GM21390 (cell line): ENCODE results near the gene GRK7.

ENCODE experiments used
- ATAC-seq: cut with Tn5 transposase; IDR thresholded peaks from one replicate; pipeline ENCODE4 v1.9.1; 2021; ENCODE audit not compliant: unreplicated experiment

GRK7 gene

GRCh38 chr3:141763088-141763750 is at the start of gene GRK7:
Gene GRK7 (plus strand): TSS chr3:141763408. CDS start chr3:141778285, 14,877 bp downstream.
- ATAC-seq = no peak

DNA sequence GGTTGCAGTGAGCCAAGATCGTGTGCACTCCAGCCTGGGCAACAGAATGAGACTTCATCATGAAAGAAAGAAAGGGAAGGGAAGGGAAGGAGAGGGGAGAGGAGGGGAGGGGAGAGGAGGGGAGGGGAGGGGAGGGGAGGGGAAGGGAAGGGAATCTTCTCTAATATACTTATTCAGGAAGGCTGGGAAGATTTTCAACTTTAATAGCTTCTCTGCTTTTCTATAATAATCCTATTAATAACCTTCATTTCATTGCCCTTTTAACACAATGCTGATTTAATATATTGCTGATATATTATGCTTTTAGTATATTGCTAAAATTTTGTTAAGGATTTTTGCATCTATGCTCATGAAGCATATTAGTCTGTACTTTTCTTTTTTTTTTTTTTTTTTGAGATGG is 48.5 kb upstream of the GRK7 start:
- no peak for ATAC-seq

DNA sequence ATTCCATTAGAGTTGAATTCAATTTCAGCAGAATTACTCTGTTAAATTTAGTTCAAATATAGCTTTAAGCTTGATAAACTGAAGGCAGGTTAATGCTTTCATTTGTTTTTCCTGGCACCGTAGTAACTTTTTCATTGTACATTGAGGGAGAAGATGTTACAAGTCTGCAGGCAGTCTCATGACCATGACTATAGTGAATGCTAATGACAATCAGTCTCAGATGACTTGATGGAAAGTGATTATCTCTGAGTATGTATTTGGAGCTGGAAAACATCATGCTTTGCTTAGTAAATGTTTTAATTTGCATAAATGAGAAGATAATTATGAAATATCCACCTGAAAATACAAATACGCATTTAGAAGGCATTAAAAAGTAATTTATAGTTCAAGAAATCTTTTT is 41.1 kb upstream of the GRK7 start:
- ATAC-seq = no peak

GRCh38 chr3:141722648-141723047 is 40.6 kb upstream of the GRK7 start:
- no peak for ATAC-seq

DNA sequence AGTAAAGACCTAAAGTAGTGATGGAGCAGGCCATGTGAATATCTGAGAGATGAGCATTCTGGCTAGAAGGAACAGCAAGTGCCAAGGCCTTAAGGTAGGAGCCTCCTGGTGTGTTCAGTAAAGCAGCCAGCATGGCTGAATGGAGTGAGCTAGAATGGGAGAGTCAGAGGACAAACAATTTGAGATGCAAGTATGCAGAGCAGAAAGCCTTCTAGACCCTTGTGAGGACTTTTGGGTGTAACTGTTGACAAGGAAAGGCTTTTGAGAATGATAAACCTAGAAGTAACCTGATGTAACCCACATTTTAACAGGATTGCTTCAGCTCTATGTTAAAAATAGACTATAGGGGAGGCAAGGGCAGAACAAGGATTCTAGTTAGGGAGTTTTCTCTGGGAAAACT is 40.0 kb upstream of the GRK7 start:
- ATAC-seq = no peak

DNA sequence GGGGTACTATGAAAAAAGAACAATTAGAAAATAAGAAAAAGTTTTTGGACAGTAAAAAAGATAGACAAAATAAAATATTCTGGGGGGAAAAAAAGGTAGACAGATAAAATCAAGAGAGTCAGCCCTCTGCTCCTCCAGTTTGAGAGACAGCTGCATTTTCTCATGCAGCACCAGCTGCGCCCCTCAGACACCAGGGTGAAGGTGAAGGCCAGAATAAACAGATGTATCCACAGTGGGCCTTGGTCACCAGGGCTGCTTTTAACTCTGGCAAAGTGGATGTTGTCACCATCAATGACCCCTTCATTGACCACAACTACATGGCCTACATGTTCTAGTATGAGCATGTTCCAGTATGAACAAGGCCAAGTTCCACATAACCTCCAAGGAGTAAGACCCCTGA is 39.0 kb upstream of the GRK7 start:
- ATAC-seq = no peak

GRCh38 chr3:141725036-141725435 is 38.2 kb upstream of the GRK7 start:
- no peak for ATAC-seq

DNA sequence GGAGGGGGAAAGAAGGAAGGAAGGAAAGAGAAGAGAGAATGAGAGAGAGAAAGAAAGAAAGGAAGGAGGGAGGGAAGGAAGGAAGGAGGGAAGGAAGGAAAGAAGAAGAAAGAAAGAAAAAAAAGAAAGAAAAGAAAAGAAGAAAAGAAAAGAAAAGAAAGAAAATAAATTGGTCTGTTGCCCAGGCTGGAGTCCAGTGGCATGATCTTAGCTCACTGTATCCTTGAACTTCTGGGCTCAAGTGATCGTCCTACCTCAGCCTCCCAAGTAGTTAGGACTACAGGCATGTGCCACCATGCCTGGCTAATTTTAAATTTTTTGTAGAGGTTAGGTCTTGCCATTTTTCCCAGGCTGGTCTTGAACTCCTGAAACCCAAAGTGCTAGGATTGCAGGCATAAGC is 36.7 kb upstream of the GRK7 start:
- ATAC-seq = no peak

GRCh38 chr3:141728355-141728892 is 34.8 kb upstream of the GRK7 start:
- ATAC-seq = no peak

GRCh38 chr3:141729240-141729639 is 34.0 kb upstream of the GRK7 start:
- ATAC-seq = no peak

DNA sequence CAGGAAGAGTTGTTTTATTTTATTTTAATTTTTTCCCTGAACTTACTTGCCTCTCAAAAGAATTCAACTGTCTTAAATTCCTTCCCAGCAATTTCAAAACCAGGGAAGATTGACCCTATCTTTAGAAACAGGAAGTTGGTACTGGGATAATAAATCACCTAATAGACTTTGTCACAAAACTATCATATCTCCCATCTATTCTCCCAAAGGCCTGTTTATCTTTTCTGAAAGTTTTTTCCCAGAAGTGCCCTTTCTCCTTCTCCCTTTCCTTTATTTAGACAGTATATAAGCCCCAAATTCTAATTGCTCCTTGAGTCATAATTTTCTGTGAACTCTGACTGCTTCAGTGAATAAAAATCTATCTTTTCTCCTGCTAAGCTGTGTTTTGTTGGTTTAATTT is 28.0 kb upstream of the GRK7 start:
- ATAC-seq = no peak

DNA sequence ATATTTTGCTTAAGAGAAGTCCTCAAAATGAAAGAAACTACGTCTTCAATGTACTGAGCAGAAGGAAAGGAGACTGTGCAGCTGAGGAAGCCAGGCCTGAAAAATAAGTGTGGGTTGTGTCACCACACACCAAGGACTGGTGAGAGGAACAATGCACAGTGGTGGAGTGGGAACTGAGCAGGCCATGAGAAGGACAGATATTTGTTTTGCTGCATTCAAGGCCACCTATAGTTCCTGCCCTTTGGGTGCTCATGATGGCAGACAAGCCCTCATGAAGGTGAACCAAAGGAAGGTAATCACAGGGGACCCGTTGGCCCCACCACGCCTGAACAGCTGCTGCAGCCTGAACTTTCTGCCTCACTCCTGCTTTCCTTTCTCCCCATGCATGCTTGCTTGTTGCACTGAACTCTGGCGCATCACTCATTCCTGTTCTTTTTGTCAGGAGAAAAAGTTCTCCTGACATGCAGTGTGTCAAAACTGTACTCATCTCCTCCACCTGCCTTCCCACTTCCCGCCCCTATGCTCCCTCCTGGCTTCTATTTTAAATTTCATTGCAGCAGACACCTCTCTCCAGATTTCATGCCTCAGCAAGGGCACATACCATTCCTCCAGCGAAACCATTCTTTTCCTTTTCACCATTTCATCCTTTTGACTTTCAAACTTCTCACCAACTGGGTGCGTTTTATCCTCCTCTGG is 27.3 kb upstream of the GRK7 start:
- no peak for ATAC-seq

GRCh38 chr3:141737093-141737492 is 26.1 kb upstream of the GRK7 start:
- no peak for ATAC-seq

DNA sequence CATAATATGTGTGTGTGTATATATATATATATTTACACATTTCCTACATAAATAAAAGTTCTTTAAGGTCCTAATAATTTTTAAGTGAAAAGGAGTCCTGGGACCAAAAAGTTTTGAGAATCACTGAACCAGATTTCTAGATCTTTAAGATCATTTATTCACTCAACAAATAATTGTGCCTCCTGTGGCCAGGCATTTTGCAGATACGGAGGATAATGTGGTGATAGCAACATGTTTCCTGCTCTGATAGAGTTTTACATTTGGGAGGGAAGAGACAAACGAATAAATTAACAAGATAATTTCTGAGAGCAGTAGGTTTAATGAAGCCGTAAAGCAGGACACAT is 25.6 kb upstream of the GRK7 start:
- ATAC-seq = no peak

GRCh38 chr3:141738022-141738890 is 25.0 kb upstream of the GRK7 start, which contains the start of gene RNF7:
Gene RNF7 (plus strand): TSS chr3:141738298. CDS start chr3:141738342, 44 bp downstream.
- peak; percentile 95 for ATAC-seq

GRCh38 chr3:141738891-141739363 is 24.3 kb upstream of the GRK7 start:
- ATAC-seq = no peak

DNA sequence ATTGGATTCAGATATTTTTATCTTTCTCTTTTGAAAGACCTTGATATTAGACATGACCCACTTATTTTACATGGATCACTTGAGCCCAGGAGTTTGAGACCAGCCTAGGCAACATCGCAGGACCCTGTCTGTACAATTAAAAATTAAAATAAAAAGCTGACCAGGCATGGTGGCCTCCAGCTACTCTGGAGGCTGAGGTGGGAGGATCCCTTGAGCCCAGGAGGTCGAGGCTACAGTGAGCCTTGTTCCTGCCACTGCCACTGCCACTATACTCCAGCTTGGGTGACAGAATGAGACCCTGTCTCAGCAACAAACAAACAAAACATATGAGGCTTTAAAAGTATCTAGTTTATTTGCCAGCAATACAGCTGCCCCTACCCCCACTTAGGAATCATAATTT is 23.5 kb upstream of the GRK7 start:
- ATAC-seq = no peak

DNA sequence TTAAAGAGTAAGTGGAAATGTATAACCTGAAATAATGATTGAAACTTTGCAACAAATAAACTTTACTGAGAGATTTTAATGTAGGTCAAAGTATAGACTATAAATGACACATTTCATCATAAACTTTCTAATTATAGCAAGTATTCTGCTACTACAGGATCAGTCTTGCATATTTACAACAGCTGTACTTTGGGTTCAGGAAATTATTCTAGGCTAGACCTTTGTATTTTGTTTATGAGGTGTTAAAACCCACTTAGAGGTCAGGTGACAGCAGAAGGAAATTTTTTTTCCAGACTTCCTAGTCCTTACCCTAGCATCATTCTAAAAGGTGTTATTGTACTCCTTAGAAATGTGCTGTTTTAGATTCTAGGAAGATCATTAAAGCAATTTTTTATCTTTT is 22.9 kb upstream of the GRK7 start:
- no peak for ATAC-seq

GRCh38 chr3:141743305-141743704 is 19.9 kb upstream of the GRK7 start:
- ATAC-seq = no peak

- ATAC-seq = no peak
Measured at GRCh38 chr3:141746962-141747361, 16.2 kb upstream of the GRK7 start.

GRCh38 chr3:141753399-141753798 is 9.8 kb upstream of the GRK7 start:
- ATAC-seq = no peak
